Measurements from ENCODE around the gene OSBPL10. TPM values are rescaled to one million over a fixed set of nuclear protein-coding genes. Genes with fewer than 3 reads are reported as not detected.

OSBPL10 gene
- total and polyA plus RNA-seq, 2 of the 8 experiments (the other 6 are each of a cell fraction or from before 2014, with no cell fraction given) = 26.2 to 86.7 TPM

DNA sequence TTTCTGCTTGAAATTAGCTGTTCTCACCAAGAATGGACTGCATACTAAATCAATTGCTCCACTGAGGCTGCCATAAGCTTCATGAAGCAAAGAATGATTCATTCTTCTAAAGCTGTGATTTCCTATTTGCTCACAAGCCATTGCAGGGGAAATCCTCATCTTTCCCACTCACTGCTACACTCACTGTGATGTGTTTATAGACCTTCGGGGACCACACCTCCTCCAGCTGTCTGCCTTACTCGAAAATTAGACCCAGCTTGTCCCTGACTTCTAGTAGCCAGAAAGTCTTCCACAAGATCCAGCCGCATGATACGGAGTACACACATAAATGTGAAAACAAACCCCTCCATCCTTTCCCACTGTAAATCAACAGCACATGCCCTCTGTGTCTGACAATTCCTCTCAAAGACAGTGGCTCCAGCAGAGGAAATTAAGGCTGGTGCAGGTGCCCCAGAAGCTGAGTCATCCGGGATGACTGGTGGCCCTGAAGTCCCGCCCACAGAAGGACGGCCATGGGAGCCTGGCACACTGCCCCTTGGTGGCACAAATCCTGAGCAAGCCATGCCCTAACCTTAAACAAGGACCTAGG, 276.4 kb downstream of the OSBPL10 start (continued):
- TF ChIP-seq, protein P1, sequence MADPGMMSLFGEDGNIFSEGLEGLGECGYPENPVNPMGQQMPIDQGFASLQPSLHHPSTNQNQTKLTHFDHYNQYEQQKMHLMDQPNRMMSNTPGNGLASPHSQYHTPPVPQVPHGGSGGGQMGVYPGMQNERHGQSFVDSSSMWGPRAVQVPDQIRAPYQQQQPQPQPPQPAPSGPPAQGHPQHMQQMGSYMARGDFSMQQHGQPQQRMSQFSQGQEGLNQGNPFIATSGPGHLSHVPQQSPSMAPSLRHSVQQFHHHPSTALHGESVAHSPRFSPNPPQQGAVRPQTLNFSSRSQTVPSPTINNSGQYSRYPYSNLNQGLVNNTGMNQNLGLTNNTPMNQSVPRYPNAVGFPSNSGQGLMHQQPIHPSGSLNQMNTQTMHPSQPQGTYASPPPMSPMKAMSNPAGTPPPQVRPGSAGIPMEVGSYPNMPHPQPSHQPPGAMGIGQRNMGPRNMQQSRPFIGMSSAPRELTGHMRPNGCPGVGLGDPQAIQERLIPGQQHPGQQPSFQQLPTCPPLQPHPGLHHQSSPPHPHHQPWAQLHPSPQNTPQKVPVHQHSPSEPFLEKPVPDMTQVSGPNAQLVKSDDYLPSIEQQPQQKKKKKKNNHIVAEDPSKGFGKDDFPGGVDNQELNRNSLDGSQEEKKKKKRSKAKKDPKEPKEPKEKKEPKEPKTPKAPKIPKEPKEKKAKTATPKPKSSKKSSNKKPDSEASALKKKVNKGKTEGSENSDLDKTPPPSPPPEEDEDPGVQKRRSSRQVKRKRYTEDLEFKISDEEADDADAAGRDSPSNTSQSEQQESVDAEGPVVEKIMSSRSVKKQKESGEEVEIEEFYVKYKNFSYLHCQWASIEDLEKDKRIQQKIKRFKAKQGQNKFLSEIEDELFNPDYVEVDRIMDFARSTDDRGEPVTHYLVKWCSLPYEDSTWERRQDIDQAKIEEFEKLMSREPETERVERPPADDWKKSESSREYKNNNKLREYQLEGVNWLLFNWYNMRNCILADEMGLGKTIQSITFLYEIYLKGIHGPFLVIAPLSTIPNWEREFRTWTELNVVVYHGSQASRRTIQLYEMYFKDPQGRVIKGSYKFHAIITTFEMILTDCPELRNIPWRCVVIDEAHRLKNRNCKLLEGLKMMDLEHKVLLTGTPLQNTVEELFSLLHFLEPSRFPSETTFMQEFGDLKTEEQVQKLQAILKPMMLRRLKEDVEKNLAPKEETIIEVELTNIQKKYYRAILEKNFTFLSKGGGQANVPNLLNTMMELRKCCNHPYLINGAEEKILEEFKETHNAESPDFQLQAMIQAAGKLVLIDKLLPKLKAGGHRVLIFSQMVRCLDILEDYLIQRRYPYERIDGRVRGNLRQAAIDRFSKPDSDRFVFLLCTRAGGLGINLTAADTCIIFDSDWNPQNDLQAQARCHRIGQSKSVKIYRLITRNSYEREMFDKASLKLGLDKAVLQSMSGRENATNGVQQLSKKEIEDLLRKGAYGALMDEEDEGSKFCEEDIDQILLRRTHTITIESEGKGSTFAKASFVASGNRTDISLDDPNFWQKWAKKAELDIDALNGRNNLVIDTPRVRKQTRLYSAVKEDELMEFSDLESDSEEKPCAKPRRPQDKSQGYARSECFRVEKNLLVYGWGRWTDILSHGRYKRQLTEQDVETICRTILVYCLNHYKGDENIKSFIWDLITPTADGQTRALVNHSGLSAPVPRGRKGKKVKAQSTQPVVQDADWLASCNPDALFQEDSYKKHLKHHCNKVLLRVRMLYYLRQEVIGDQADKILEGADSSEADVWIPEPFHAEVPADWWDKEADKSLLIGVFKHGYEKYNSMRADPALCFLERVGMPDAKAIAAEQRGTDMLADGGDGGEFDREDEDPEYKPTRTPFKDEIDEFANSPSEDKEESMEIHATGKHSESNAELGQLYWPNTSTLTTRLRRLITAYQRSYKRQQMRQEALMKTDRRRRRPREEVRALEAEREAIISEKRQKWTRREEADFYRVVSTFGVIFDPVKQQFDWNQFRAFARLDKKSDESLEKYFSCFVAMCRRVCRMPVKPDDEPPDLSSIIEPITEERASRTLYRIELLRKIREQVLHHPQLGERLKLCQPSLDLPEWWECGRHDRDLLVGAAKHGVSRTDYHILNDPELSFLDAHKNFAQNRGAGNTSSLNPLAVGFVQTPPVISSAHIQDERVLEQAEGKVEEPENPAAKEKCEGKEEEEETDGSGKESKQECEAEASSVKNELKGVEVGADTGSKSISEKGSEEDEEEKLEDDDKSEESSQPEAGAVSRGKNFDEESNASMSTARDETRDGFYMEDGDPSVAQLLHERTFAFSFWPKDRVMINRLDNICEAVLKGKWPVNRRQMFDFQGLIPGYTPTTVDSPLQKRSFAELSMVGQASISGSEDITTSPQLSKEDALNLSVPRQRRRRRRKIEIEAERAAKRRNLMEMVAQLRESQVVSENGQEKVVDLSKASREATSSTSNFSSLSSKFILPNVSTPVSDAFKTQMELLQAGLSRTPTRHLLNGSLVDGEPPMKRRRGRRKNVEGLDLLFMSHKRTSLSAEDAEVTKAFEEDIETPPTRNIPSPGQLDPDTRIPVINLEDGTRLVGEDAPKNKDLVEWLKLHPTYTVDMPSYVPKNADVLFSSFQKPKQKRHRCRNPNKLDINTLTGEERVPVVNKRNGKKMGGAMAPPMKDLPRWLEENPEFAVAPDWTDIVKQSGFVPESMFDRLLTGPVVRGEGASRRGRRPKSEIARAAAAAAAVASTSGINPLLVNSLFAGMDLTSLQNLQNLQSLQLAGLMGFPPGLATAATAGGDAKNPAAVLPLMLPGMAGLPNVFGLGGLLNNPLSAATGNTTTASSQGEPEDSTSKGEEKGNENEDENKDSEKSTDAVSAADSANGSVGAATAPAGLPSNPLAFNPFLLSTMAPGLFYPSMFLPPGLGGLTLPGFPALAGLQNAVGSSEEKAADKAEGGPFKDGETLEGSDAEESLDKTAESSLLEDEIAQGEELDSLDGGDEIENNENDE (IDR thresholded peaks at IDR 0.05; ENCODE audit: insufficient replicate concordance, low read length) = no peak
- TF ChIP-seq EZH2 (IDR thresholded peaks at IDR 0.05; ENCODE audit: low read depth, low read length, severe bottlenecking) (no peak), KDM4A (IDR thresholded peaks at IDR 0.05; ENCODE audit: low read depth, low read length, severe bottlenecking) (no peak), CTBP2 (IDR thresholded peaks at IDR 0.05; ENCODE audit: borderline replicate concordance, insufficient read depth, insufficient read length, low read length) (no peak), CREB1 (IDR thresholded peaks at IDR 0.05) (no peak), TEAD4 (IDR thresholded peaks at IDR 0.05; ENCODE audit: low read depth, low read length) (no peak)
- TF ChIP-seq, protein P2, sequence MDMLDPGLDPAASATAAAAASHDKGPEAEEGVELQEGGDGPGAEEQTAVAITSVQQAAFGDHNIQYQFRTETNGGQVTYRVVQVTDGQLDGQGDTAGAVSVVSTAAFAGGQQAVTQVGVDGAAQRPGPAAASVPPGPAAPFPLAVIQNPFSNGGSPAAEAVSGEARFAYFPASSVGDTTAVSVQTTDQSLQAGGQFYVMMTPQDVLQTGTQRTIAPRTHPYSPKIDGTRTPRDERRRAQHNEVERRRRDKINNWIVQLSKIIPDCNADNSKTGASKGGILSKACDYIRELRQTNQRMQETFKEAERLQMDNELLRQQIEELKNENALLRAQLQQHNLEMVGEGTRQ (IDR thresholded peaks at IDR 0.05; ENCODE audit: low read length) = no peak
